Hepatocyte (in vitro differentiated cells): ENCODE results near the gene PAN2.

Source experiments
- EZH2 ChIP-seq: fragments of 200-600 bp; sonication (generic); IDR thresholded peaks from 2 replicates; pipeline ENCODE4 v1.6.1; 2016; ENCODE audit warnings: antibody characterized with exemption, mild to moderate bottlenecking, borderline replicate concordance
- TF ChIP-seq, protein P1 (sequence below): fragments of 200-600 bp; sonication (generic); IDR thresholded peaks from 2 replicates; pipeline ENCODE4 v1.5.1; 2016; ENCODE audit warnings: antibody characterized with exemption, mild to moderate bottlenecking; ENCODE audit not compliant: poor library complexity

DNA sequence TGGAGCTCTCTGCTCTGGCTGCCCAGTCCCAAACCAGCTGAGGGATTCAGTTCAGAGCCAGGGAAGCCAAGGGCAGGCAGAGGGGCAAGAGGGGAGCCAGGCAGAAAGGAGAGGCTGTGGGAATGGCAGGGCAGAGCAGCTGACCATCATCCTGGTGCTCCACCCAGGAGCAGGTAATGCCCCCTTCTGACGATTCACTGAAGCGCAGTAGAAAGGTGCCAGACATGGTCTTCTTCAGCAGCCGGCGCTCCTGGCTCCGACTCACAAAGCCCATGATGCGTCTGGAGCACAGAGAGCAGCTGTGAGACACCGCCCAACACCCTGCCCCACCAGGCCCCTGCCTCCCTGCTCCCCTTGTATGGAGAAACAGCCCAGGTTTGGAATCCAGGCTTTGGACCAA lies 12.9 kb upstream of the PAN2 start:
- TF ChIP-seq, protein P1, sequence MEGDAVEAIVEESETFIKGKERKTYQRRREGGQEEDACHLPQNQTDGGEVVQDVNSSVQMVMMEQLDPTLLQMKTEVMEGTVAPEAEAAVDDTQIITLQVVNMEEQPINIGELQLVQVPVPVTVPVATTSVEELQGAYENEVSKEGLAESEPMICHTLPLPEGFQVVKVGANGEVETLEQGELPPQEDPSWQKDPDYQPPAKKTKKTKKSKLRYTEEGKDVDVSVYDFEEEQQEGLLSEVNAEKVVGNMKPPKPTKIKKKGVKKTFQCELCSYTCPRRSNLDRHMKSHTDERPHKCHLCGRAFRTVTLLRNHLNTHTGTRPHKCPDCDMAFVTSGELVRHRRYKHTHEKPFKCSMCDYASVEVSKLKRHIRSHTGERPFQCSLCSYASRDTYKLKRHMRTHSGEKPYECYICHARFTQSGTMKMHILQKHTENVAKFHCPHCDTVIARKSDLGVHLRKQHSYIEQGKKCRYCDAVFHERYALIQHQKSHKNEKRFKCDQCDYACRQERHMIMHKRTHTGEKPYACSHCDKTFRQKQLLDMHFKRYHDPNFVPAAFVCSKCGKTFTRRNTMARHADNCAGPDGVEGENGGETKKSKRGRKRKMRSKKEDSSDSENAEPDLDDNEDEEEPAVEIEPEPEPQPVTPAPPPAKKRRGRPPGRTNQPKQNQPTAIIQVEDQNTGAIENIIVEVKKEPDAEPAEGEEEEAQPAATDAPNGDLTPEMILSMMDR = no peak
- no peak for TF ChIP-seq EZH2
